ENCODE results near the gene ADAM10. TPM values are rescaled to one million over a fixed set of nuclear protein-coding genes. Genes with fewer than 3 reads are reported as not detected.

Gene ADAM10
- total and polyA plus RNA-seq, 2 of the 4 experiments (the other 2 are of a cell fraction), result 110 to 185 TPM

DNA sequence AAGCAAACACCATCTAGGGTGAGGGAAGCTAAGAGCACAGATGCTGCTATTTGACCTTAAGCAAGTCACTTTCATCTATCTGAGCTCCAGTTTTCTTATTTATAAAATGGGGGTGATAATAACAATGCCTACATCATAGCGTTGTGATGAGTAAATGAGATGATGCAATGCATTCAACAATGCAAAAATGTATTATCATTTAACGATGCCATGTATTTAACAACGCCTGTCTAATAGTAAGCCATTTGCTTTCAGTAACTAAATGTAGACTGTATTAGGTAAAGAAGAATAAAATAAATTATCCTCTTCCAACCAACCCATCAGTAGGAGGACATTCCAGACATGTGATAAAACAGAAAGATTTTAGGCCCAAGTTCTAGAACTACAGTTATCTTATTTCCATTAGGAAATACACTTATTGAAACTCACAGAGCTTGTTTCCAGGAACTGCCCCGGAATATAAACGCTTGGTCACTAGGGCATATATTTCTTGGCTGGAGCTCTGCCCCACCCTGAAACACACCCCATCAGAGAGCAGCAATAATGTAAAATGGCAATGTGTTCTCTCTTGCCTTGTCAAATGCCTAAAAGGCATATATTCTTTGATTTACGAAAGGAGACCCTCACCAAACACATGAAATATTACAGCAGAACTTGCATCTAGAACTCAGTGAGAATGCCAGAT lies 189.5 kb downstream of the ADAM10 start:
- DNase-seq (no peak), ATAC-seq (ENCODE audit: low read depth) (no peak)
- no peaks in the 10 kb centered on the region for H3K4me1 ChIP-seq (ENCODE audit: control insufficient read depth, insufficient read depth, low read length)
- H3K56ac ChIP-seq (ENCODE audit: extremely low read depth, insufficient read depth, low read length), result no peak overlapping the region
- dilution Hi-C loops (cut with HindIII; ENCODE audit: low sequenced_read_pairs, unreplicated experiment), result no loop called here
- H2AFZ ChIP-seq (replicated peaks; ENCODE audit: low read length, poor library complexity), result no peak overlapping the region
- no peak overlapping the region for H4K5ac ChIP-seq (ENCODE audit: low read depth, low read length)
- in situ Hi-C loops (cut with MboI; ENCODE audit: low sequenced_read_pairs), result no loop called here
- no peak overlapping the region for H2BK120ac ChIP-seq (ENCODE audit: low read depth, low read length)
- no peak overlapping the region for H4K8ac ChIP-seq (ENCODE audit: low read depth in 2 of 2, low read length in 2 of 2)
- H3K4ac ChIP-seq (ENCODE audit: low read depth, low read length), result no peak overlapping the region
- no peak overlapping the region for H2AK9ac ChIP-seq (replicated peaks; ENCODE audit: low read depth, low read length, poor library complexity)
- H3K79me1 ChIP-seq (ENCODE audit: low read depth in 1 of 2, low read length in 2 of 2), result no peaks in the 10 kb centered on the region
- H4K20me1 ChIP-seq (ENCODE audit: insufficient read depth, low read length), result no peaks in the 10 kb centered on the region
- WGBS, 2 experiments (ENCODE audit: extremely low coverage in 2 of 2, insufficient read length in 1 of 2), result 50% methylated on average over 2 of the region's 6 CpGs; no CpG with 5 or more reads in 1 of the 2 experiments
- peaks cover 7% of the 10 kb centered on the region; the same call in 1 of the 2 replicates for H3K27me3 ChIP-seq (ENCODE audit: control insufficient read depth, insufficient read depth, low read length)
- no TSS peak for BruUV-seq (replicated peaks)
- H3K4me3 ChIP-seq (ENCODE audit: insufficient read depth, low read depth, low read length), result no peak overlapping the region
- H2BK20ac ChIP-seq (ENCODE audit: low read depth, low read length), result no peak overlapping the region
- H3K27ac ChIP-seq (ENCODE audit: insufficient read depth, low read length), result no peak overlapping the region
- POLR2A ChIA-PET (ENCODE audit: unreplicated experiment), result interaction anchor here (0.7 kb wide), 1 partner anchor 217 kb away, joined by 4 read pairs; no protein-coding TSS in a partner anchor
- H3K14ac ChIP-seq (replicated peaks; ENCODE audit: low read depth, low read length), result no peak overlapping the region
- H3K18ac ChIP-seq (ENCODE audit: low read depth, low read length), result no peak overlapping the region
- no peaks in the 10 kb centered on the region; the same call in 1 of the 2 replicates for H3K9me3 ChIP-seq (ENCODE audit: control insufficient read depth, insufficient read depth, low read length)
- H2AK5ac ChIP-seq (ENCODE audit: low read depth, low read length), result 0 out of 2 replicates have a peak overlapping the region, but pooled peaks have one; percentile 33
- no peak overlapping the region for H3K23ac ChIP-seq (ENCODE audit: low read depth, low read length)
- intact Hi-C loops (cut with micrococcal nuclease), result no loop called here
- no peak overlapping the region for H2BK15ac ChIP-seq (ENCODE audit: low read depth, low read length)
- no peak overlapping the region for H3K9ac ChIP-seq (ENCODE audit: low read depth, low read length)
- H4K91ac ChIP-seq (ENCODE audit: insufficient read depth, low read depth, low read length), result no peak overlapping the region
- no peaks in the 10 kb centered on the region for H3K9me1 ChIP-seq (ENCODE audit: insufficient read depth, low read length)
- no peaks in the 10 kb centered on the region for H3K36me3 ChIP-seq (ENCODE audit: control insufficient read depth, insufficient read depth, low read length)
- H3K4me2 ChIP-seq (ENCODE audit: low read depth, low read length), result no peak overlapping the region
- no peak for TF ChIP-seq SMC3 (IDR thresholded peaks at IDR 0.05; ENCODE audit: low read depth, low read length)
- TF ChIP-seq CEBPB (IDR thresholded peaks at IDR 0.05; ENCODE audit: low read depth, low read length), result peak; percentile 78
- no peak overlapping the region for H2BK5ac ChIP-seq (ENCODE audit: low read depth, low read length, poor library complexity, severe bottlenecking)
- CTCF ChIA-PET, result interaction anchor here (0.6 to 0.9 kb wide), 2 partner anchors 13 to 24 kb away, joined by 3 read pairs; no protein-coding TSS in a partner anchor
